MM.1S (cell line): ENCODE data around the gene SMAD3.

Experiments
- DNase-seq: peaks from one replicate; pipeline ENCODE4 v3.0.0-alpha.2; 2015
- H2AFZ ChIP-seq: fragments of 300-600 bp; sonication (generic); 2 replicates; pipeline ENCODE4 v1.6.0; 2016; ENCODE audit warnings: antibody characterized with exemption, low read length
- H3F3A ChIP-seq: fragments of 300-600 bp; sonication (generic); 2 replicates; pipeline ENCODE4 v1.6.1; 2016; ENCODE audit warnings: mild to moderate bottlenecking, antibody characterized with exemption, low read length, moderate library complexity, mixed read lengths; ENCODE audit not compliant: insufficient read depth
- H3K27ac ChIP-seq: fragments of 300-600 bp; sonication (generic); 2 replicates; pipeline ENCODE4 v1.5.1; 2016; ENCODE audit warnings: mild to moderate bottlenecking, low read length
- H3K27me3 ChIP-seq: fragments of 300-600 bp; sonication (generic); replicated peaks from 2 replicates; pipeline ENCODE4 v1.6.0; 2016; ENCODE audit warnings: low read length; ENCODE audit not compliant: insufficient read depth
- H3K36me3 ChIP-seq: fragments of 300-600 bp; sonication (generic); replicated peaks from 2 replicates; pipeline ENCODE4 v1.6.1; 2016; ENCODE audit warnings: mild to moderate bottlenecking, low read length, mixed read lengths; ENCODE audit not compliant: insufficient read depth
- H3K4me1 ChIP-seq: fragments of 300-600 bp; sonication (generic); 2 replicates; pipeline ENCODE4 v1.6.1; 2016; ENCODE audit warnings: low read length, mixed read lengths
- H3K4me2 ChIP-seq: fragments of 300-600 bp; sonication (generic); 2 replicates; pipeline ENCODE4 v1.6.0; 2016; ENCODE audit warnings: low read depth, low read length
- H3K4me3 ChIP-seq: fragments of 300-600 bp; sonication (generic); 2 replicates; pipeline ENCODE4 v1.5.1; 2016; ENCODE audit warnings: low read length, mixed read lengths
- H3K79me2 ChIP-seq: fragments of 300-600 bp; sonication (generic); 2 replicates; pipeline ENCODE4 v1.6.1; 2016; ENCODE audit warnings: mixed run types, low read length, mixed read lengths
- H3K9ac ChIP-seq: fragments of 300-600 bp; sonication (generic); 2 replicates; pipeline ENCODE4 v1.6.1; 2016; ENCODE audit warnings: low read length, mixed read lengths
- H3K9me2 ChIP-seq: fragments of 300-600 bp; sonication (generic); replicated peaks from 2 replicates; pipeline ENCODE4 v1.6.1; 2016; ENCODE audit warnings: mild to moderate bottlenecking, low read length, mixed read lengths; ENCODE audit not compliant: insufficient read depth
- H3K9me3 ChIP-seq: fragments of 300-600 bp; sonication (generic); replicated peaks from 2 replicates; pipeline ENCODE4 v1.6.1; 2016; ENCODE audit warnings: mild to moderate bottlenecking, low read length, mixed read lengths; ENCODE audit not compliant: insufficient read depth
- H4K20me1 ChIP-seq: fragments of 300-600 bp; sonication (generic); 2 replicates; pipeline ENCODE4 v1.6.1; 2016; ENCODE audit warnings: mild to moderate bottlenecking, low read length, moderate library complexity, mixed read lengths; ENCODE audit not compliant: insufficient read depth
- EZH2 ChIP-seq: fragments of 300-600 bp; sonication (generic); optimal IDR thresholded peaks from 2 replicates; pipeline ENCODE3; 2017; ENCODE audit warnings: low read depth, mild to moderate bottlenecking, antibody characterized with exemption, low read length, mixed read lengths
- EZH2phosphoT487 ChIP-seq: fragments of 300-600 bp; sonication (generic); IDR thresholded peaks from 2 replicates; pipeline ENCODE4 v1.6.1; 2018; ENCODE audit warnings: antibody characterized with exemption, low read length
- TF ChIP-seq, protein P1 (sequence below): fragments of 300-600 bp; sonication (generic); IDR thresholded peaks from 2 replicates; pipeline ENCODE4 v1.5.1; 2016; ENCODE audit warnings: antibody characterized with exemption, low read length, mixed read lengths

The SMAD3 gene

DNA sequence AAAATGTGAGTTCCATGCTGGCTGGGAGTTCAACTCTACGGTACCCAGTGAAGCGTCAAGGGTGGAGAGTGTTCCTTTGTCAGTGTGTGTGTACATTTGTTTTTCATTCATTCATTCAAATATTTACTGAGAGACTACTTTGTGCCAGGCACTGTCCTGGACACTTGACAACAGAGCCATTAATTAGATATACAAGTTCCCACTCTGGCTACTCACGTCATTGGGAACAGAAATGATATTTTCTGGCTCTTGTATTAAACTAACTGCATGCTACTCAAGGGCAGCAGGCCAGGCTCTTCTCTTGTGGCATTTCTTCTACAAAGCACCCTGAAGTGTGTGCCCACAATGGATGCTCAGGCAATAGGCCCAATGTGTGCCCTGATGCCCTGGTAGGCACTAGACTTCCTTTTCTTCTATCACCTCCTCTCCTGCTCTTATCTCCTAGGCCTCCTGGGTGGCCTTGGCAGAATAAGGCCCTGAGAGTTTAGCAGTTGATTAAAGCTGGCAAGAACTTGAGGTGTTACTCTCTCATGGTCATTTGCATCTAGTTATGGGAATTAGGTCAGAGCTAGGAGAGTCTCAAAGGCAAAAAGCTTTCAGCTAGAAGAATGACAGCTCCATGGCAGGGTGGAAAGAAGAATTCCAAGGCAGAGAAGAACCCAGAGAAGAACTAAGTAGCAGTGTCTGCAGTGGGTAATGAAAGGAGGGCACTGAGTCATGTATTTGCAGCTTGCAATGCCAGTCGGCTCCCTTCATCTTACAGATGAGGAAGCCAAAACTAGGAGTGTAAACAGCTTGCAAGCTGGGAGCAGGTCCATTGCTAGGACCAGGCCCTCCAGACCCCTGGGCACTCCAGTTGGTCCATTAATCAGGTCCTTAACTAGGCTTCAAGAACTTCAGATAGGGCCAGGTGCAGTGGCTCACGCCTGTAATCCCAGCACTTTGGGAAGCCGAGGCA, 14.0 kb upstream of the SMAD3 start:
- Histone ChIP-seq H3K4me2 (no peak overlapping the region), H3K4me1 (peaks cover 5% of the 10 kb centered on the region; the same call in 1 of the 2 replicates), H4K20me1 (no peaks in the 10 kb centered on the region), H3K27ac (no peak overlapping the region), H3K9me3 (no peaks in the 10 kb centered on the region), H3K27me3 (no peaks in the 10 kb centered on the region), H2AFZ (no peak overlapping the region), H3F3A (no peaks in the 10 kb centered on the region), H3K9ac (no peak overlapping the region), H3K79me2 (no peaks in the 10 kb centered on the region), H3K4me3 (no peak overlapping the region), H3K9me2 (no peaks in the 10 kb centered on the region), H3K36me3 (no peaks in the 10 kb centered on the region)
- no peak for DNase-seq
- TF ChIP-seq EZH2 = no peak
- TF ChIP-seq, protein P1, sequence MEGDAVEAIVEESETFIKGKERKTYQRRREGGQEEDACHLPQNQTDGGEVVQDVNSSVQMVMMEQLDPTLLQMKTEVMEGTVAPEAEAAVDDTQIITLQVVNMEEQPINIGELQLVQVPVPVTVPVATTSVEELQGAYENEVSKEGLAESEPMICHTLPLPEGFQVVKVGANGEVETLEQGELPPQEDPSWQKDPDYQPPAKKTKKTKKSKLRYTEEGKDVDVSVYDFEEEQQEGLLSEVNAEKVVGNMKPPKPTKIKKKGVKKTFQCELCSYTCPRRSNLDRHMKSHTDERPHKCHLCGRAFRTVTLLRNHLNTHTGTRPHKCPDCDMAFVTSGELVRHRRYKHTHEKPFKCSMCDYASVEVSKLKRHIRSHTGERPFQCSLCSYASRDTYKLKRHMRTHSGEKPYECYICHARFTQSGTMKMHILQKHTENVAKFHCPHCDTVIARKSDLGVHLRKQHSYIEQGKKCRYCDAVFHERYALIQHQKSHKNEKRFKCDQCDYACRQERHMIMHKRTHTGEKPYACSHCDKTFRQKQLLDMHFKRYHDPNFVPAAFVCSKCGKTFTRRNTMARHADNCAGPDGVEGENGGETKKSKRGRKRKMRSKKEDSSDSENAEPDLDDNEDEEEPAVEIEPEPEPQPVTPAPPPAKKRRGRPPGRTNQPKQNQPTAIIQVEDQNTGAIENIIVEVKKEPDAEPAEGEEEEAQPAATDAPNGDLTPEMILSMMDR = no peak
- no peak for TF ChIP-seq EZH2phosphoT487

DNA sequence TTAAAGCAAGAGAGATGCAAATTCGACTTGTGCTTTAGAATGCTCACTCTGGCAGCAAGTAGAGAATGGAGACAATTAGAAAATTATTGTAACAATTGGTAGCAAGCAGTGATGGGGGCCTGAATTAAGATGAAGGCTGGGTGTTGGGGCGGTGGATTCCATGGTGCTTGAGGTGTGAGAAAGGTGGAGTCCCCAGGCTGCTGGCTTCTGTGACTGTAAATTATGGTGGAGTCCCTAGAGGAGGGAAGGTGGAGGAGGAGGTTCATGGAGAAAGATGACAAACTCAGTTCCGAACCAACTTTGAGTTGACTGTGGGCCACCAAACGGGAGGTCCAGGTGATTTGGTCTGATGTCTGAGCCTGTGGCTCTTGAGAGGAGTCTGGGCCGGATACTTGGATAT, 10.7 kb upstream of the SMAD3 start:
- Histone ChIP-seq H3K9me2 (no peaks in the 10 kb centered on the region), H3K79me2 (no peaks in the 10 kb centered on the region), H3K9ac (no peak overlapping the region), H3F3A (no peaks in the 10 kb centered on the region), H4K20me1 (no peaks in the 10 kb centered on the region), H3K27me3 (no peaks in the 10 kb centered on the region), H3K36me3 (no peaks in the 10 kb centered on the region), H3K27ac (no peak overlapping the region), H3K4me2 (no peak overlapping the region), H3K4me1 (peaks cover 5% of the 10 kb centered on the region; the same call in 1 of the 2 replicates), H2AFZ (no peak overlapping the region), H3K9me3 (no peaks in the 10 kb centered on the region), H3K4me3 (no peak overlapping the region)
- no peak for DNase-seq
- TF ChIP-seq EZH2phosphoT487 (no peak), EZH2 (no peak)
- TF ChIP-seq, protein P1 = no peak

DNA sequence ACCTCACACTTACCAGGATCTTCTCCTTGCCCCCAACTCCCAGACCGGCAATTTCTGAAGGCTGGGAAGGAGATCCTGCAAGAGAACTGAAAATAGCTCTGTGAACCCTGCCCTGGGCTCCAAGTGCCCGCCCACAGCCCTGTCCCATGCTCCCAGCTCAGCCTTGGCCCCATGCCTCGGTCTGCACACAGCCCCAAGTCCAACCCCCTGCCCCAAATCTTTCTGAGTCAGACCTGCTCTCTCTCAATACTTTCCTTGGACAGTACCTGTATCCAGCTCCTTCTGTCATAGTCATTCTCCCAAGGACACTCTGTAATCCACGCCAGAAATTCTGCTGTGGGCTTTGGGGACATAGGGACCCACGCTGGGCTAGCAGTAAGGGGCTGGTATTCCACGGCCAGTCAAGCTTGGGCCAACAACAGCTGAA, 6.3 kb upstream of the SMAD3 start:
- Histone ChIP-seq H3K9ac (no peak overlapping the region), H3K4me1 (no peaks in the 10 kb centered on the region), H3K27ac (no peak overlapping the region), H3K4me2 (no peak overlapping the region), H3K9me2 (no peaks in the 10 kb centered on the region), H3K4me3 (no peak overlapping the region), H3K9me3 (no peaks in the 10 kb centered on the region), H4K20me1 (no peaks in the 10 kb centered on the region), H3F3A (0 out of 2 replicates have a peak, but pooled peaks cover 8% of the 10 kb centered on the region), H3K79me2 (no peaks in the 10 kb centered on the region), H3K27me3 (no peaks in the 10 kb centered on the region), H2AFZ (no peak overlapping the region), H3K36me3 (no peaks in the 10 kb centered on the region)
- TF ChIP-seq EZH2phosphoT487 (no peak), EZH2 (no peak)
- TF ChIP-seq, protein P1 = no peak
- no peak for DNase-seq
